CD4-positive, alpha-beta T cell treated with Interleukin-21 for 1 hour (primary cell): ENCODE measurements around the gene TPRA1.
A peak's percentile ranks its signal among the peaks of the same experiment; 100 is the strongest.

Source experiments
- DNase-seq: peaks from one replicate; pipeline ENCODE4 v3.0.0-alpha.2; 2020

Gene TPRA1

GRCh38 chr3:127588806-127589577 lies 1.5 kb downstream of the TPRA1 start:
- DNase-seq = no peak

GRCh38 chr3:127587876-127588275 lies 2.7 kb downstream of the TPRA1 start:
- no peak for DNase-seq

- no peak for DNase-seq
Observed at GRCh38 chr3:127585813-127586413, 4.6 kb downstream of the TPRA1 start.

- no peak for DNase-seq
Observed at GRCh38 chr3:127585163-127585812, 5.2 kb downstream of the TPRA1 start.

- DNase-seq = no peak
Observed at GRCh38 chr3:127584734-127585133, 5.8 kb downstream of the TPRA1 start.

GRCh38 chr3:127580327-127581060 lies 10.0 kb downstream of the TPRA1 start:
- no peak for DNase-seq

- no peak for DNase-seq
Observed at GRCh38 chr3:127578802-127579201, 11.7 kb downstream of the TPRA1 start.

- DNase-seq = no peak
Observed at GRCh38 chr3:127578168-127578567, 12.4 kb downstream of the TPRA1 start.

- no peak for DNase-seq
Observed at GRCh38 chr3:127577448-127577847, 13.1 kb downstream of the TPRA1 start.

- peak; percentile 92 for DNase-seq
Observed at GRCh38 chr3:127574880-127575878, 15.4 kb downstream of the TPRA1 start.

- DNase-seq = no peak
Observed at GRCh38 chr3:127573912-127574311, 16.6 kb downstream of the TPRA1 start.

GRCh38 chr3:127573401-127573800 lies 17.1 kb downstream of the TPRA1 start:
- DNase-seq = no peak

- no peak for DNase-seq
Observed at GRCh38 chr3:127572735-127573134, 17.8 kb downstream of the TPRA1 start.

GRCh38 chr3:127572186-127572585 lies 18.3 kb downstream of the TPRA1 start:
- no peak for DNase-seq

GRCh38 chr3:127570520-127570919 lies 20.0 kb downstream of the TPRA1 start:
- DNase-seq = no peak

GRCh38 chr3:127569160-127569559 lies 21.4 kb downstream of the TPRA1 start:
- no peak for DNase-seq

GRCh38 chr3:127568586-127568985 lies 21.9 kb downstream of the TPRA1 start:
- no peak for DNase-seq

- no peak for DNase-seq
Observed at GRCh38 chr3:127566833-127567232, 23.7 kb downstream of the TPRA1 start.

GRCh38 chr3:127565711-127566110 lies 24.8 kb downstream of the TPRA1 start:
- no peak for DNase-seq

- no peak for DNase-seq
Observed at GRCh38 chr3:127560051-127560787, 30.3 kb downstream of the TPRA1 start.

- DNase-seq = no peak
Observed at GRCh38 chr3:127556565-127556964, 34.0 kb downstream of the TPRA1 start.
